Measurements from ENCODE around the gene CRACR2A. TPM values are rescaled to one million over a fixed set of nuclear protein-coding genes. Genes with fewer than 3 reads are reported as not detected.

CRACR2A gene
- total and polyA plus RNA-seq, 2 of the 8 experiments (the other 6 are each of a cell fraction or from before 2014, with no cell fraction given): 0.85 to 3.2 TPM

DNA sequence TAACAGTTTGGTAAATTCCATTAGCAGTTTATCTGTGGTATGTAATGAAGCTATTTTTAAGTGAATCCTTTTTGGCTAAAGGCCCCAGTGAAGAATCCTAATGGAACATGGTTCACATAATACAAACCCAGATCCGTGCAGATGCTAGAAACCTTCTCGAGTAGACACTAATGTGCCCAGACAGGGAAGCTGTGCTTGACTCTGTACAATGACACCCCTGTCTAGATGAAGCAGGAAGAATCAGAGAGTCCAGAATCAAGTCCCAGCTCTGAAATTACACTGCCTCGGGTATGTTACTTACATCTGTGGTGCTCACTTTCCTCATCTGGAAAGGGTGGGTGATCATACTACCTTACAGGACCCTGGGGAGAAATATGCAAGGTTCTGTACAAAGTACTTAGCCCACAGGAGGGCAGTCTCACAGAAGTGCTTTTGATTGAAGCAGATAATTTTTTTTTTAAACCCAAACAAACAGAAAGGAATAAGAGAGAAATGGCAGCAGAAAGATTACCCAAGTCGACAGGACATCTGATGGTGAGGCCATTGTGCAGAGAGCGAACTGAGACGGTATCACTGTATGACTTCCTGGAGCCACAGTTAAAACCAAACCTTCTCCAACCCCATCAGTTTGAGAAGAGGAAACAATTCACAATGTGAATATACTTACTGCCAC is 8.5 kb downstream of the CRACR2A start (continued):
- TF ChIP-seq HDAC2 (IDR thresholded peaks at IDR 0.05; ENCODE audit: borderline replicate concordance in 1 of 2, low read depth in 2 of 2, low read length in 2 of 2): no peak
- no peak for TF ChIP-seq SIRT6 (IDR thresholded peaks at IDR 0.05; ENCODE audit: low read length)
